ENCODE measurements around the gene JPH2. TPM values are rescaled to one million over a fixed set of nuclear protein-coding genes. Genes with fewer than 3 reads are reported as not detected.

The JPH2 gene
- total RNA-seq, 1 donor from 2014 or later, result 86.7 TPM

DNA sequence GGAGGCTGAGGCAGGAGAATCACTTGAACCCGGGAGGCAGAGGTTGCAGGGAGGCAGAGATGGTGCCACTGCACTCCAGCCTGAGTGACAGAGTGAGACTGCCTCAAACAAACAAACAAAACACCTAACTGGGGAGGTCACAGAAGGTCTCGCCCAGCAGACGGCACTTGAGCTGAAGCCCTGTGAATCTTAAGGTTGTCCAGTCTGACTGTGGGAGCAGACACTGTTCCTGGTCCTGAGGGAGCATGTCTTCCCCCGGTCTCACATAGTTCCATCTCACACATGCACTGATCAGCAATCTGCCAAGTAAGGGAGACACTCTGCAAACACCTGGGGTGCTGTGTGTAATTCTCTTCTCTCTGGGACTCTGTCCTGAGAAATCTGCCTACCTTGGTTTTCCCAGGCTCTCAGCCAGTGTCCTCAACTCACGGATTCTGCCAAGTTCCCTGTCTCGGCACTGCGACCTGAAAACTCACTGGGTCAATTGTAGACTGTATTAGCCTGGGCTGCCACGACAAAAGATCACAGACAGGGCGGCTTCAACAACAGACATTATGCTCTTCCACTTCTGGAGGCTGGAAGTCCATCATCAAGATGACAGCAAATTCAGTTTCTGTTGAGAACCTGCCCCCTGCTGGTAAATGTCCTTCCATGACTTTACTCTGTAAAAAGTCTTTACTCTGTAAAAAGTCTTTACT lies 94.3 kb downstream of the JPH2 start:
- H3K27ac ChIP-seq, result no peak overlapping the region
- no peaks in the 10 kb centered on the region for H3K27me3 ChIP-seq
- peak in 1 of 2 donors; percentile 44 for DNase-seq (ENCODE audit: low spot score in 2 of 2)
- H3K9me3 ChIP-seq, result no peaks in the 10 kb centered on the region
- TF ChIP-seq, protein P1, sequence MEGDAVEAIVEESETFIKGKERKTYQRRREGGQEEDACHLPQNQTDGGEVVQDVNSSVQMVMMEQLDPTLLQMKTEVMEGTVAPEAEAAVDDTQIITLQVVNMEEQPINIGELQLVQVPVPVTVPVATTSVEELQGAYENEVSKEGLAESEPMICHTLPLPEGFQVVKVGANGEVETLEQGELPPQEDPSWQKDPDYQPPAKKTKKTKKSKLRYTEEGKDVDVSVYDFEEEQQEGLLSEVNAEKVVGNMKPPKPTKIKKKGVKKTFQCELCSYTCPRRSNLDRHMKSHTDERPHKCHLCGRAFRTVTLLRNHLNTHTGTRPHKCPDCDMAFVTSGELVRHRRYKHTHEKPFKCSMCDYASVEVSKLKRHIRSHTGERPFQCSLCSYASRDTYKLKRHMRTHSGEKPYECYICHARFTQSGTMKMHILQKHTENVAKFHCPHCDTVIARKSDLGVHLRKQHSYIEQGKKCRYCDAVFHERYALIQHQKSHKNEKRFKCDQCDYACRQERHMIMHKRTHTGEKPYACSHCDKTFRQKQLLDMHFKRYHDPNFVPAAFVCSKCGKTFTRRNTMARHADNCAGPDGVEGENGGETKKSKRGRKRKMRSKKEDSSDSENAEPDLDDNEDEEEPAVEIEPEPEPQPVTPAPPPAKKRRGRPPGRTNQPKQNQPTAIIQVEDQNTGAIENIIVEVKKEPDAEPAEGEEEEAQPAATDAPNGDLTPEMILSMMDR (IDR thresholded peaks at IDR 0.05), result peak; percentile 8 to 36 (median 10)
- intact Hi-C loops (cut with DNase I), result no loop called here
- H3K4me1 ChIP-seq, result no peaks in the 10 kb centered on the region
- H3K36me3 ChIP-seq, result no peaks in the 10 kb centered on the region
- H3K4me3 ChIP-seq, result no peak overlapping the region

DNA sequence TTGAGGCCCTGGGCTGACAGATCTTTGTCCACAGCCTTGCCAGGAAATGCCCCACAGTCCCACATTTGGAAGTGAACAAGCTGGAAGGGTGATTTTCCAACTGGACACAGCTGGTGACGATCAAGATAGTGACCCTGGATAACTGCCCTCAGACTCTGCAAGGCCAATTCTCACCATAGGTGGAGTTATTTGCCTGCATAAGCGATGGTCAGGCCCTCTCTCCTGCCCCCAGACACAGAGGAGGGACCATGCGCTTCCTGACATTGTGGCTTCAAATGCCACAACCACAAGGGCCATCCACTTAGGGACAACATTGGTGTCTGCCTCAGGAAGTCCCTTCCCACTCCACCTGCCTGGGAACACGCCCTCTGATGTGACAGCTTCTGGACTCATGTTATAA lies 96.0 kb downstream of the JPH2 start:
- H3K36me3 ChIP-seq, result no peaks in the 10 kb centered on the region
- no peak overlapping the region for H3K27ac ChIP-seq
- intact Hi-C loops (cut with DNase I), result no loop called here
- no peaks in the 10 kb centered on the region for H3K27me3 ChIP-seq
- H3K9me3 ChIP-seq, result no peaks in the 10 kb centered on the region
- peak in 1 of 2 donors; percentile 27 for DNase-seq (ENCODE audit: low spot score in 2 of 2)
- H3K4me1 ChIP-seq, result no peaks in the 10 kb centered on the region
- TF ChIP-seq, protein P1 (IDR thresholded peaks at IDR 0.05), result no peak
- no peak overlapping the region for H3K4me3 ChIP-seq

DNA sequence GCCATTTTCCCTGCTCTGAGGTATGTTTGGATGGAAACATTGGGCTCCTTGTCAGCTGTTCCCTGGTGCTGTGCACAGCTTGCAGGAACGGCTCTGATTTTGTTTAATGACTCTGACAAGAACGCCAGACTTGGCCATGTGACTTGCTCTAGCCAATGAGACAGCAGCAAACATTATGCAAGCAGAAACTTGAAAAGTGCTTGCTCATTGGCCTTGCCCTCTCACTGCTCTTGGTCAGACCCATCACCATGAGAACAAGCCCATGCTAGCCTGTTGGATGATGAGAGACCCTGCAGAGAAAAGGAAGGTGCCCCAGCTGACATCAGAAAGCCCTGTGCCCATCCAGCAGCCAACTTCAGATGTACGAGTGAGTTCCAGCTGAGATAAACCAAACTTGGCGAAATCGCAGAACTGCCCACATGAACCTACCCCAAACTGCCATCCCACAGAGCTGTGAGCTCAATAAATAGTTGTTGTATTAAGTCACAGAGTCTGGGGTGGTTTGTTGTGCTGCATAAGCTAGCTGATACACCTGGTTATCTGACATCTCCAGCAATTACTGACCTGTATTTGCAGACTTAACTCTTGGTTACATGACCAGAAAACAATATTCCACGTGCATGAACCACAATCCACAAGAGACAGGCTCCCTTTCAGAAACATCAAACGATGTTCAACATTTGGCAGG lies 96.9 kb downstream of the JPH2 start:
- intact Hi-C loops (cut with DNase I), result no loop called here
- Histone ChIP-seq H3K27ac (no peak overlapping the region), H3K4me3 (no peak overlapping the region), H3K36me3 (no peaks in the 10 kb centered on the region), H3K27me3 (no peaks in the 10 kb centered on the region), H3K4me1 (no peaks in the 10 kb centered on the region), H3K9me3 (no peaks in the 10 kb centered on the region)
- TF ChIP-seq, protein P1 (IDR thresholded peaks at IDR 0.05), result no peak
- peak in 1 of 2 donors; percentile 41 for DNase-seq (ENCODE audit: low spot score in 2 of 2)

DNA sequence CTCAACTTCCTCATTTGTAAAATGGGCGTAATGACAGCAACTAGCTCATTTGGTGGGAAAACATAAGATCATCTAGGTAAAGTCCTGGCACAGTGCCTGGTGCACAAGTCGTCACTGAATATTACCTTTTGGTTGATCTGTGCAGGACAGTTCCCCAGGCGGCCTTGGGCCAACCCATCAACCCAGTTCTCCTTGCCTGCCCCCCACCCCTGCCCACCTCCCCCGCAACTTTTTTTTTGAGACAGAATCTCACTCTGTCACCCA lies 99.2 kb downstream of the JPH2 start:
- no peaks in the 10 kb centered on the region for H3K9me3 ChIP-seq
- H3K4me1 ChIP-seq, result no peaks in the 10 kb centered on the region
- H3K4me3 ChIP-seq, result no peak overlapping the region
- H3K27me3 ChIP-seq, result no peaks in the 10 kb centered on the region
- TF ChIP-seq, protein P1 (IDR thresholded peaks at IDR 0.05), result no peak
- H3K27ac ChIP-seq, result no peak overlapping the region
- H3K36me3 ChIP-seq, result no peaks in the 10 kb centered on the region
- DNase-seq (ENCODE audit: low spot score in 2 of 2), result peak in 1 of 2 donors; percentile 24
- intact Hi-C loops (cut with DNase I), result no loop called here

DNA sequence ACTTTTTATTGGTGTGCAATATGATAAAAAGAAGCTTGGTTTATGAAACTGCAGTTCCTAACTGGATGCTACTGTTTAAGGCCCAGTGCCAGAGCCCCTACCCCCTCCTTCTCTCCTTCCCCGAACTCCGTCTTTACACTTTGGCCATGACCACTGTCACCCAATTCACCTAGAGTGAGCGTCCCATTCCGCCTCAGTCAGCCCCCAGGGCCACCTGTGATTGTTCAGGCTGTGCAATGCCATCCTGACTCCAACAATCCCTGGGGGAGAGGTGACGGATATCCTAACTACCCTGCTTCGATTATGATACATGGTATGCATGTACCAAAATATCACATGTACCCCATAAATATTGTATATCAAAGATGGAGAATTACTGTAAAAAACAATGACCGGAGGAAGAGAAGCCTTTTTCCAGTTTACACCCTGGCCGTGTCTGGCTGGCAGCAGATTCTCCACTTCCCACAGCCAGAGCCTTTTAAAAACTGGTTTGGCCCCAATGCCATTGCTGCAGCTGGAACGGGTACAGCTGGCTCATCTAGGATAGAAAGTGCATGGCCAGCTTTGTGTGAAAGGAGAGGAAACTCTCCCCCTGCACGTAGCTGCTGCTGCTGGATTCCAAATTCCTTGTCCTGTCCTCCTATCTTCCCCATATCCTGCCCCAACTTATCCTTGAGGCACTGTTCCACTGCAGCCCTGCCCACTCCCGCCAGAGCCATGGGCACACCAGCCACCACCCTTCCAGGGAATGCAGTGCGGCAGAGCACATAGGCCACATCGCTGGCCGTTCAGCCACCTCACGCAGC lies 99.7 kb downstream of the JPH2 start:
- intact Hi-C loops (cut with DNase I), result no loop called here
- H3K27ac ChIP-seq, result no peak overlapping the region
- no peaks in the 10 kb centered on the region for H3K27me3 ChIP-seq
- no peaks in the 10 kb centered on the region for H3K36me3 ChIP-seq
- H3K9me3 ChIP-seq, result no peaks in the 10 kb centered on the region
- peak in 1 of 2 donors; percentile 52 for DNase-seq (ENCODE audit: low spot score in 2 of 2)
- TF ChIP-seq, protein P1 (IDR thresholded peaks at IDR 0.05), result no peak
- no peak overlapping the region for H3K4me3 ChIP-seq
- H3K4me1 ChIP-seq, result no peaks in the 10 kb centered on the region
